Gastroesophageal sphincter (tissue), 3 donors: ENCODE data around the gene NKD1.

Experiments used
- CTCF ChIP-seq, 4 experiments: fragments of 200-600 bp in 2 of 4; fragments of 450-650 bp in 2 of 4; sonication (generic) in 1 of 4; IDR thresholded peaks; one replicate each; pipeline ENCODE4 v1.5.1; 2017 to 2019; ENCODE audit warnings: antibody characterized with exemption in 4 of 4, mild to moderate bottlenecking in 2 of 4, moderate library complexity in 2 of 4
- POLR2A ChIP-seq, 2 donors: fragments of 450-650 bp; IDR thresholded peaks; one replicate each; pipeline ENCODE4 v1.6.1; 2017; ENCODE audit warnings: antibody characterized with exemption in 2 of 2, mild to moderate bottlenecking in 2 of 2, moderate library complexity in 1 of 2

GRCh38 chr16:50557046-50557445 is 8.8 kb downstream of the NKD1 start:
- no peak for TF ChIP-seq CTCF (IDR thresholded peaks at IDR 0.05)
- TF ChIP-seq POLR2A (IDR thresholded peaks at IDR 0.05) = no peak
